NCI-H146 (cell line): Measurements from ENCODE around the gene TMEM231.
"Not testable (repeated sequence)": the region's sequence is repeated elsewhere in the genome, so short reads cannot be mapped to it uniquely, and the experiment has no call there.

Experiments
- DNase-seq: peaks from one replicate; lab custom pipeline; 2025; lab: John Stamatoyannopoulos, UW

The TMEM231 gene

GRCh38 chr16:75555707-75556430, at the start of gene TMEM231:
TSS of gene TMEM231 (minus strand) at chr16:75556252. CDS start at chr16:75556209, 43 bp downstream.
- peak; percentile 92 for DNase-seq

- DNase-seq, result no peak
These were observed 47.2 kb upstream of the TMEM231 start for GRCh38 chr16:75603241-75603640.

GRCh38 chr16:75599452-75600277, 43.6 kb upstream of the TMEM231 start:
- DNase-seq, result no peak

- no peak for DNase-seq
These were observed 38.1 kb upstream of the TMEM231 start for GRCh38 chr16:75593825-75594820.

GRCh38 chr16:75593308-75593707, 37.3 kb upstream of the TMEM231 start:
- DNase-seq, result no peak

GRCh38 chr16:75591927-75592326, 35.9 kb upstream of the TMEM231 start:
- not testable (repeated sequence) for DNase-seq

- no peak for DNase-seq
These were observed 35.1 kb upstream of the TMEM231 start for GRCh38 chr16:75590920-75591843.

GRCh38 chr16:75589306-75589705, 33.3 kb upstream of the TMEM231 start:
- DNase-seq, result no peak

- DNase-seq, result no peak
These were observed 32.7 kb upstream of the TMEM231 start for GRCh38 chr16:75588716-75589115.

GRCh38 chr16:75584108-75584507, 28.1 kb upstream of the TMEM231 start:
- no peak for DNase-seq

GRCh38 chr16:75579281-75579834, 23.3 kb upstream of the TMEM231 start:
- no peak for DNase-seq

GRCh38 chr16:75578725-75579124, 22.7 kb upstream of the TMEM231 start:
- no peak for DNase-seq

GRCh38 chr16:75578212-75578611, 22.2 kb upstream of the TMEM231 start:
- DNase-seq, result no peak

GRCh38 chr16:75576384-75576811, 20.3 kb upstream of the TMEM231 start:
- no peak for DNase-seq

- DNase-seq, result no peak
These were observed 19.9 kb upstream of the TMEM231 start for GRCh38 chr16:75575958-75576357.

- no peak for DNase-seq
These were observed 17.9 kb upstream of the TMEM231 start for GRCh38 chr16:75573955-75574354.

GRCh38 chr16:75572864-75573542, 17.0 kb upstream of the TMEM231 start:
- no peak for DNase-seq

GRCh38 chr16:75570396-75571065, 14.5 kb upstream of the TMEM231 start:
- DNase-seq, result no peak

- DNase-seq, result no peak
These were observed 11.9 kb upstream of the TMEM231 start for GRCh38 chr16:75567911-75568310.
